HepG2 (cell line): ENCODE results near the gene USH2A. TPM values are rescaled to one million over a fixed set of nuclear protein-coding genes. Genes with fewer than 3 reads are reported as not detected.

Experiments used
- CHD4 ChIP-seq: fragments of 200-600 bp; sonication (generic); IDR thresholded peaks from 2 replicates; pipeline ENCODE4 v1.7.0; 2017; ENCODE audit warnings: mild to moderate bottlenecking, low read length, borderline replicate concordance
- EP300 ChIP-seq, 3 experiments: sonication (generic) in 1 of 3; formaldehyde crosslinking in 1 of 3; IDR thresholded peaks; 2 replicates each; pipeline versions ENCODE4 v1.5.1 to v1.6.1; 2011 to 2020; ENCODE audit warnings: low read depth in 2 of 3, low read length in 2 of 3, borderline replicate concordance in 1 of 3, improper control_type of control experiment in 1 of 3, mild to moderate bottlenecking in 1 of 3, missing genetic modification reagents in 1 of 3, moderate library complexity in 1 of 3
- GTF2F1 ChIP-seq: fragments of 150-350 bp; IDR thresholded peaks from 2 replicates; pipeline ENCODE4 v1.6.1; 2014; ENCODE audit warnings: low read length
- SRF ChIP-seq: IDR thresholded peaks from 2 replicates; pipeline ENCODE4 v1.6.1; 2011; ENCODE audit warnings: mild to moderate bottlenecking, low read depth, low read length, moderate library complexity
- SRY ChIP-seq: sonication (generic); formaldehyde crosslinking; IDR thresholded peaks from 2 replicates; pipeline ENCODE4 v1.8.0; 2022; ENCODE audit warnings: mild to moderate bottlenecking, missing genetic modification reagents
- ZMAT3 ChIP-seq: sonication (generic); formaldehyde crosslinking; conservative IDR thresholded peaks from 2 replicates; pipeline ENCODE4 v1.7.0; 2021; ENCODE audit warnings: missing genetic modification reagents
- ZNF577 ChIP-seq: sonication (generic); formaldehyde crosslinking; IDR thresholded peaks from 2 replicates; pipeline ENCODE4 v1.4.0; 2020; ENCODE audit warnings: mild to moderate bottlenecking, low read depth, missing genetic modification reagents, borderline replicate concordance
- polyA plus RNA-seq, 8 experiments: library from polyadenylated mRNA; depleted of rRNA in 3 of 8; stranded (reverse) in 7 of 8; unstranded in 1 of 8; fragments of >200 nt; fragmentation: Illumina TruSeq in 4 of 8; extraction: Trizol in 4 of 8; gene quantifications; 2 replicates each; pipeline versions ENCODE4 v1.2.1 to v1.2.3, GENCODE V29; 2011 to 2016; ENCODE audit warnings: low read depth in 4 of 8, missing spikeins in 1 of 8, mixed read lengths in 1 of 8; ENCODE audit not compliant: insufficient read depth in 1 of 8
- total RNA-seq, 5 experiments: library from RNA; depleted of rRNA; stranded (reverse); fragments of >200 nt; fragmentation: Illumina TruSeq; extraction: Trizol; gene quantifications; 2 replicates each; pipeline ENCODE4 v1.2.3, GENCODE V29; 2016; ENCODE audit warnings: low read depth in 1 of 5
- TF ChIP-seq, protein P1 (sequence below): sonication (generic); formaldehyde crosslinking; IDR thresholded peaks from 2 replicates; pipeline ENCODE4 v1.4.0; 2020; ENCODE audit warnings: missing genetic modification reagents, borderline replicate concordance
- TF ChIP-seq, protein P2 (sequence below): fragments of 450-650 bp; IDR thresholded peaks from 2 replicates; pipeline ENCODE4 v1.6.1; 2017
- TF ChIP-seq, protein P3 (sequence below): IDR thresholded peaks from 2 replicates; pipeline ENCODE4 v1.6.1; 2016; ENCODE audit warnings: mild to moderate bottlenecking
- TF ChIP-seq, protein P4 (sequence below): sonication (generic); formaldehyde crosslinking; IDR thresholded peaks from 2 replicates; pipeline ENCODE4 v1.8.1; 2022; ENCODE audit warnings: mild to moderate bottlenecking, missing genetic modification reagents
- TF ChIP-seq, protein P5 (sequence below): IDR thresholded peaks from 2 replicates; pipeline ENCODE4 v1.6.1; 2016; ENCODE audit warnings: control low read depth
- TF ChIP-seq, protein P6 (sequence below): sonication (generic); formaldehyde crosslinking; IDR thresholded peaks from 2 replicates; pipeline ENCODE4 v1.5.0; 2020; ENCODE audit warnings: mild to moderate bottlenecking, missing genetic modification reagents, moderate library complexity
- TF ChIP-seq, protein P7 (sequence below): sonication (generic); formaldehyde crosslinking; IDR thresholded peaks from 2 replicates; pipeline ENCODE4 v1.8.0; 2022; ENCODE audit warnings: missing genetic modification reagents, mild to moderate bottlenecking, moderate library complexity, borderline replicate concordance
- TF ChIP-seq, protein P8 (sequence below): IDR thresholded peaks from 2 replicates; pipeline ENCODE4 v1.6.1; 2018; ENCODE audit warnings: missing genetic modification reagents, mild to moderate bottlenecking, missing compliant biosample characterization

Gene USH2A
- total and polyA plus RNA-seq, 2 of the 13 experiments (the other 11 are each of a cell fraction or from before 2014, with no cell fraction given), result 0.02 TPM; not detected in 1

DNA sequence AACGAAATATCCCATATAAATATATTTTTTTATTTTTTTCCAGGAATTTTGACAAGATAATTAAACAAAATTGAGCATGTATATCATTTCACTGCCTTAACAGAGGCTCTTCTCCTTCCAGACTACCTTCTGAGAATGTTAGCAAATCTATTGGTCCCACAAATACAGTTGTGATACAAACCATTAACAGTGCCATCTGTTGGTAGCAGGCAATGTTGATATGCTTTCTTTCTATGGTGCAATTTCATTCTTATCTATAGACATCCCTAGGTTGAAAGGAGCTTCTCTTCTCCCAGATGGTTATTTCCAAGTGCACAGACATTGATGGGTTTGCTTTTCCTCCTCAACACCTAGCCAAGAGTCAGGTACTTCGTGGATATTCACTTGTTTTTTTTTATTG, 303.6 kb downstream of the USH2A start (continued):
- TF ChIP-seq, protein P1, sequence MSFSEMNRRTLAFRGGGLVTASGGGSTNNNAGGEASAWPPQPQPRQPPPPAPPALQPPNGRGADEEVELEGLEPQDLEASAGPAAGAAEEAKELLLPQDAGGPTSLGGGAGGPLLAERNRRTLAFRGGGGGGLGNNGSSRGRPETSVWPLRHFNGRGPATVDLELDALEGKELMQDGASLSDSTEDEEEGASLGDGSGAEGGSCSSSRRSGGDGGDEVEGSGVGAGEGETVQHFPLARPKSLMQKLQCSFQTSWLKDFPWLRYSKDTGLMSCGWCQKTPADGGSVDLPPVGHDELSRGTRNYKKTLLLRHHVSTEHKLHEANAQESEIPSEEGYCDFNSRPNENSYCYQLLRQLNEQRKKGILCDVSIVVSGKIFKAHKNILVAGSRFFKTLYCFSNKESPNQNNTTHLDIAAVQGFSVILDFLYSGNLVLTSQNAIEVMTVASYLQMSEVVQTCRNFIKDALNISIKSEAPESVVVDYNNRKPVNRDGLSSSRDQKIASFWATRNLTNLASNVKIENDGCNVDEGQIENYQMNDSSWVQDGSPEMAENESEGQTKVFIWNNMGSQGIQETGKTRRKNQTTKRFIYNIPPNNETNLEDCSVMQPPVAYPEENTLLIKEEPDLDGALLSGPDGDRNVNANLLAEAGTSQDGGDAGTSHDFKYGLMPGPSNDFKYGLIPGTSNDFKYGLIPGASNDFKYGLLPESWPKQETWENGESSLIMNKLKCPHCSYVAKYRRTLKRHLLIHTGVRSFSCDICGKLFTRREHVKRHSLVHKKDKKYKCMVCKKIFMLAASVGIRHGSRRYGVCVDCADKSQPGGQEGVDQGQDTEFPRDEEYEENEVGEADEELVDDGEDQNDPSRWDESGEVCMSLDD (CRISPR knock-in tag), result no peak
- TF ChIP-seq, protein P2, sequence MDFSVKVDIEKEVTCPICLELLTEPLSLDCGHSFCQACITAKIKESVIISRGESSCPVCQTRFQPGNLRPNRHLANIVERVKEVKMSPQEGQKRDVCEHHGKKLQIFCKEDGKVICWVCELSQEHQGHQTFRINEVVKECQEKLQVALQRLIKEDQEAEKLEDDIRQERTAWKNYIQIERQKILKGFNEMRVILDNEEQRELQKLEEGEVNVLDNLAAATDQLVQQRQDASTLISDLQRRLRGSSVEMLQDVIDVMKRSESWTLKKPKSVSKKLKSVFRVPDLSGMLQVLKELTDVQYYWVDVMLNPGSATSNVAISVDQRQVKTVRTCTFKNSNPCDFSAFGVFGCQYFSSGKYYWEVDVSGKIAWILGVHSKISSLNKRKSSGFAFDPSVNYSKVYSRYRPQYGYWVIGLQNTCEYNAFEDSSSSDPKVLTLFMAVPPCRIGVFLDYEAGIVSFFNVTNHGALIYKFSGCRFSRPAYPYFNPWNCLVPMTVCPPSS, result no peak
- TF ChIP-seq, protein P3, sequence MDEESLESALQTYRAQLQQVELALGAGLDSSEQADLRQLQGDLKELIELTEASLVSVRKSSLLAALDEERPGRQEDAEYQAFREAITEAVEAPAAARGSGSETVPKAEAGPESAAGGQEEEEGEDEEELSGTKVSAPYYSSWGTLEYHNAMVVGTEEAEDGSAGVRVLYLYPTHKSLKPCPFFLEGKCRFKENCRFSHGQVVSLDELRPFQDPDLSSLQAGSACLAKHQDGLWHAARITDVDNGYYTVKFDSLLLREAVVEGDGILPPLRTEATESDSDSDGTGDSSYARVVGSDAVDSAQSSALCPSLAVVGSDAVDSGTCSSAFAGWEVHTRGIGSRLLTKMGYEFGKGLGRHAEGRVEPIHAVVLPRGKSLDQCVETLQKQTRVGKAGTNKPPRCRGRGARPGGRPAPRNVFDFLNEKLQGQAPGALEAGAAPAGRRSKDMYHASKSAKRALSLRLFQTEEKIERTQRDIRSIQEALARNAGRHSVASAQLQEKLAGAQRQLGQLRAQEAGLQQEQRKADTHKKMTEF, result no peak
- TF ChIP-seq EP300 (IDR thresholded peaks at IDR 0.05; ENCODE audit: low read depth in 2 of 2, low read length in 2 of 2) (no peak), EP300 (CRISPR knock-in tag; IDR thresholded peaks at IDR 0.05; ENCODE audit: borderline replicate concordance) (no peak), GTF2F1 (no peak), SRF (no peak), ZMAT3 (no peak), SRY (CRISPR knock-in tag) (no peak), CHD4 (no peak), ZNF577 (CRISPR knock-in tag) (no peak)
- TF ChIP-seq, protein P4, sequence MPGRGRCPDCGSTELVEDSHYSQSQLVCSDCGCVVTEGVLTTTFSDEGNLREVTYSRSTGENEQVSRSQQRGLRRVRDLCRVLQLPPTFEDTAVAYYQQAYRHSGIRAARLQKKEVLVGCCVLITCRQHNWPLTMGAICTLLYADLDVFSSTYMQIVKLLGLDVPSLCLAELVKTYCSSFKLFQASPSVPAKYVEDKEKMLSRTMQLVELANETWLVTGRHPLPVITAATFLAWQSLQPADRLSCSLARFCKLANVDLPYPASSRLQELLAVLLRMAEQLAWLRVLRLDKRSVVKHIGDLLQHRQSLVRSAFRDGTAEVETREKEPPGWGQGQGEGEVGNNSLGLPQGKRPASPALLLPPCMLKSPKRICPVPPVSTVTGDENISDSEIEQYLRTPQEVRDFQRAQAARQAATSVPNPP (CRISPR knock-in tag), result no peak
- TF ChIP-seq, protein P5, sequence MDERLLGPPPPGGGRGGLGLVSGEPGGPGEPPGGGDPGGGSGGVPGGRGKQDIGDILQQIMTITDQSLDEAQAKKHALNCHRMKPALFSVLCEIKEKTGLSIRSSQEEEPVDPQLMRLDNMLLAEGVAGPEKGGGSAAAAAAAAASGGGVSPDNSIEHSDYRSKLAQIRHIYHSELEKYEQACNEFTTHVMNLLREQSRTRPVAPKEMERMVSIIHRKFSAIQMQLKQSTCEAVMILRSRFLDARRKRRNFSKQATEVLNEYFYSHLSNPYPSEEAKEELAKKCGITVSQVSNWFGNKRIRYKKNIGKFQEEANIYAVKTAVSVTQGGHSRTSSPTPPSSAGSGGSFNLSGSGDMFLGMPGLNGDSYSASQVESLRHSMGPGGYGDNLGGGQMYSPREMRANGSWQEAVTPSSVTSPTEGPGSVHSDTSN (CRISPR knock-in tag), result no peak
- TF ChIP-seq, protein P6, sequence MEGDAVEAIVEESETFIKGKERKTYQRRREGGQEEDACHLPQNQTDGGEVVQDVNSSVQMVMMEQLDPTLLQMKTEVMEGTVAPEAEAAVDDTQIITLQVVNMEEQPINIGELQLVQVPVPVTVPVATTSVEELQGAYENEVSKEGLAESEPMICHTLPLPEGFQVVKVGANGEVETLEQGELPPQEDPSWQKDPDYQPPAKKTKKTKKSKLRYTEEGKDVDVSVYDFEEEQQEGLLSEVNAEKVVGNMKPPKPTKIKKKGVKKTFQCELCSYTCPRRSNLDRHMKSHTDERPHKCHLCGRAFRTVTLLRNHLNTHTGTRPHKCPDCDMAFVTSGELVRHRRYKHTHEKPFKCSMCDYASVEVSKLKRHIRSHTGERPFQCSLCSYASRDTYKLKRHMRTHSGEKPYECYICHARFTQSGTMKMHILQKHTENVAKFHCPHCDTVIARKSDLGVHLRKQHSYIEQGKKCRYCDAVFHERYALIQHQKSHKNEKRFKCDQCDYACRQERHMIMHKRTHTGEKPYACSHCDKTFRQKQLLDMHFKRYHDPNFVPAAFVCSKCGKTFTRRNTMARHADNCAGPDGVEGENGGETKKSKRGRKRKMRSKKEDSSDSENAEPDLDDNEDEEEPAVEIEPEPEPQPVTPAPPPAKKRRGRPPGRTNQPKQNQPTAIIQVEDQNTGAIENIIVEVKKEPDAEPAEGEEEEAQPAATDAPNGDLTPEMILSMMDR (CRISPR knock-in tag), result peak; percentile 56
- TF ChIP-seq, protein P7, sequence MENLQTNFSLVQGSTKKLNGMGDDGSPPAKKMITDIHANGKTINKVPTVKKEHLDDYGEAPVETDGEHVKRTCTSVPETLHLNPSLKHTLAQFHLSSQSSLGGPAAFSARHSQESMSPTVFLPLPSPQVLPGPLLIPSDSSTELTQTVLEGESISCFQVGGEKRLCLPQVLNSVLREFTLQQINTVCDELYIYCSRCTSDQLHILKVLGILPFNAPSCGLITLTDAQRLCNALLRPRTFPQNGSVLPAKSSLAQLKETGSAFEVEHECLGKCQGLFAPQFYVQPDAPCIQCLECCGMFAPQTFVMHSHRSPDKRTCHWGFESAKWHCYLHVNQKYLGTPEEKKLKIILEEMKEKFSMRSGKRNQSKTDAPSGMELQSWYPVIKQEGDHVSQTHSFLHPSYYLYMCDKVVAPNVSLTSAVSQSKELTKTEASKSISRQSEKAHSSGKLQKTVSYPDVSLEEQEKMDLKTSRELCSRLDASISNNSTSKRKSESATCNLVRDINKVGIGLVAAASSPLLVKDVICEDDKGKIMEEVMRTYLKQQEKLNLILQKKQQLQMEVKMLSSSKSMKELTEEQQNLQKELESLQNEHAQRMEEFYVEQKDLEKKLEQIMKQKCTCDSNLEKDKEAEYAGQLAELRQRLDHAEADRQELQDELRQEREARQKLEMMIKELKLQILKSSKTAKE (CRISPR knock-in tag), result no peak
- TF ChIP-seq, protein P8, sequence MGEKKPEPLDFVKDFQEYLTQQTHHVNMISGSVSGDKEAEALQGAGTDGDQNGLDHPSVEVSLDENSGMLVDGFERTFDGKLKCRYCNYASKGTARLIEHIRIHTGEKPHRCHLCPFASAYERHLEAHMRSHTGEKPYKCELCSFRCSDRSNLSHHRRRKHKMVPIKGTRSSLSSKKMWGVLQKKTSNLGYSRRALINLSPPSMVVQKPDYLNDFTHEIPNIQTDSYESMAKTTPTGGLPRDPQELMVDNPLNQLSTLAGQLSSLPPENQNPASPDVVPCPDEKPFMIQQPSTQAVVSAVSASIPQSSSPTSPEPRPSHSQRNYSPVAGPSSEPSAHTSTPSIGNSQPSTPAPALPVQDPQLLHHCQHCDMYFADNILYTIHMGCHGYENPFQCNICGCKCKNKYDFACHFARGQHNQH (CRISPR knock-in tag), result no peak
